SU-DHL-6 (cell line): ENCODE measurements around the gene HJURP.

Experiments used
- H2AFZ ChIP-seq: fragments of 200-600 bp; sonication (generic); 2 replicates; pipeline ENCODE4 v1.6.1; 2014; ENCODE audit warnings: low read depth, mild to moderate bottlenecking, moderate library complexity, mixed read lengths, antibody characterized with exemption, low read length; ENCODE audit not compliant: severe bottlenecking
- H3F3A ChIP-seq: fragments of 200-600 bp; shearing (Covaris generic); 2 replicates; pipeline ENCODE4 v1.6.0; 2016; ENCODE audit warnings: antibody characterized with exemption, mild to moderate bottlenecking; ENCODE audit not compliant: insufficient read depth
- H3K27ac ChIP-seq: fragments of 200-600 bp; sonication (generic); 2 replicates; pipeline ENCODE4 v1.5.1; 2016; ENCODE audit warnings: low read depth, mild to moderate bottlenecking, low read length, moderate library complexity, mixed read lengths
- H3K27me3 ChIP-seq: fragments of 200-600 bp; sonication (generic), shearing (Covaris generic); 2 replicates; pipeline ENCODE4 v1.6.0; 2014; ENCODE audit warnings: mild to moderate bottlenecking, low read length
- H3K36me3 ChIP-seq: fragments of 200-600 bp; sonication (generic); 2 replicates; pipeline ENCODE4 v1.6.1; 2014; ENCODE audit warnings: mild to moderate bottlenecking, low read length, mixed read lengths
- H3K4me2 ChIP-seq: fragments of 300-600, 200-600 bp; shearing (Covaris generic), sonication (generic); 2 replicates; pipeline ENCODE4 v1.6.0; 2014; ENCODE audit warnings: low read length, low read depth, mild to moderate bottlenecking; ENCODE audit not compliant: poor library complexity, severe bottlenecking
- H3K4me3 ChIP-seq: fragments of 200-600 bp; sonication (generic); 2 replicates; pipeline ENCODE4 v1.5.1; 2014; ENCODE audit warnings: antibody characterized with exemption, low read length, mild to moderate bottlenecking, mixed read lengths; ENCODE audit not compliant: insufficient read depth, poor library complexity, severe bottlenecking
- H3K79me2 ChIP-seq: fragments of 200-600 bp; sonication (generic); 2 replicates; pipeline ENCODE4 v1.6.1; 2014; ENCODE audit warnings: mild to moderate bottlenecking, low read length, moderate library complexity; ENCODE audit not compliant: insufficient read depth
- H3K9ac ChIP-seq: fragments of 200-600 bp; sonication (generic); 2 replicates; pipeline ENCODE4 v1.7.0; 2014; ENCODE audit warnings: mild to moderate bottlenecking, low read length
- H3K9me2 ChIP-seq: fragments of 200-600 bp; sonication (generic); replicated peaks from 2 replicates; pipeline ENCODE4 v1.6.1; 2014; ENCODE audit warnings: low read length; ENCODE audit not compliant: insufficient read depth
- H3K9me3 ChIP-seq: fragments of 200-600 bp; sonication (generic); 2 replicates; pipeline ENCODE4 v1.6.1; 2014; ENCODE audit warnings: low read length, mixed read lengths; ENCODE audit not compliant: insufficient read depth
- H4K20me1 ChIP-seq: fragments of 200-600 bp; sonication (generic); 2 replicates; pipeline ENCODE4 v1.6.1; 2014; ENCODE audit warnings: low read depth, mild to moderate bottlenecking, antibody characterized with exemption, low read length, moderate library complexity, mixed read lengths
- EZH2phosphoT487 ChIP-seq: fragments of 200-600 bp; sonication (generic), shearing (Covaris generic); conservative IDR thresholded peaks from 2 replicates; pipeline ENCODE4 v1.6.1; 2018; ENCODE audit warnings: mild to moderate bottlenecking, antibody characterized with exemption, low read length, moderate library complexity, mixed read lengths
- TF ChIP-seq, protein P1 (sequence below): fragments of 200-600 bp; sonication (generic); IDR thresholded peaks from one replicate; pipeline ENCODE4 v1.5.1; 2017; ENCODE audit warnings: antibody characterized with exemption, mild to moderate bottlenecking, low read length, moderate library complexity; ENCODE audit not compliant: insufficient read depth, poor library complexity, severe bottlenecking

The HJURP gene

DNA sequence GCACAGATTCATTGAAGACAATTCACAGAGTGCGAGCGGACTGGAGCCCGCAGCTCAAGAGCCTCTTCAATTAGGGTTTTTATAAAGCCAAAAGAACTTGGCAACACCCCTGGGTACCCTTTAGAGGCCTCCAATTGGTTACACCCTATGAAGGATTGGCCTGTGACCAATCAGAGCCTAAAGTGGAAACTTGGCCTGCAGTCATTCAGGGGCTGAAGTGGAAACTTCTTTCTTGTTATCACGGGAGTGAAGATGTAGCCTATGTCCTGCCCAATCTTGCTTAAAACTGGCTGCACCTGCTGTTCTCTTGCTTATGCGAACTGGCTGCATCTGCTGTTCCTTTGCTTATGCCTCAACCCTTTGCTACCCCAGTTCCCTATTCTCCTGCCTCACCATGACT lies 1.8 kb upstream of the HJURP start:
- H3K79me2 ChIP-seq, result peaks cover 29% of the 10 kb centered on the region
- H3K9me2 ChIP-seq, result no peaks in the 10 kb centered on the region
- no peak overlapping the region for H3K4me2 ChIP-seq
- TF ChIP-seq EZH2phosphoT487, result no peak
- TF ChIP-seq, protein P1, sequence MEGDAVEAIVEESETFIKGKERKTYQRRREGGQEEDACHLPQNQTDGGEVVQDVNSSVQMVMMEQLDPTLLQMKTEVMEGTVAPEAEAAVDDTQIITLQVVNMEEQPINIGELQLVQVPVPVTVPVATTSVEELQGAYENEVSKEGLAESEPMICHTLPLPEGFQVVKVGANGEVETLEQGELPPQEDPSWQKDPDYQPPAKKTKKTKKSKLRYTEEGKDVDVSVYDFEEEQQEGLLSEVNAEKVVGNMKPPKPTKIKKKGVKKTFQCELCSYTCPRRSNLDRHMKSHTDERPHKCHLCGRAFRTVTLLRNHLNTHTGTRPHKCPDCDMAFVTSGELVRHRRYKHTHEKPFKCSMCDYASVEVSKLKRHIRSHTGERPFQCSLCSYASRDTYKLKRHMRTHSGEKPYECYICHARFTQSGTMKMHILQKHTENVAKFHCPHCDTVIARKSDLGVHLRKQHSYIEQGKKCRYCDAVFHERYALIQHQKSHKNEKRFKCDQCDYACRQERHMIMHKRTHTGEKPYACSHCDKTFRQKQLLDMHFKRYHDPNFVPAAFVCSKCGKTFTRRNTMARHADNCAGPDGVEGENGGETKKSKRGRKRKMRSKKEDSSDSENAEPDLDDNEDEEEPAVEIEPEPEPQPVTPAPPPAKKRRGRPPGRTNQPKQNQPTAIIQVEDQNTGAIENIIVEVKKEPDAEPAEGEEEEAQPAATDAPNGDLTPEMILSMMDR, result no peak
- H4K20me1 ChIP-seq, result peaks cover 8% of the 10 kb centered on the region; the same call in 1 of the 2 replicates
- H3K9me3 ChIP-seq, result no peaks in the 10 kb centered on the region
- H3K27me3 ChIP-seq, result no peaks in the 10 kb centered on the region
- no peak overlapping the region for H3K27ac ChIP-seq
- no peaks in the 10 kb centered on the region for H3F3A ChIP-seq
- H2AFZ ChIP-seq, result no peak overlapping the region
- no peak overlapping the region for H3K9ac ChIP-seq
- no peak overlapping the region for H3K4me3 ChIP-seq
- peaks cover 17% of the 10 kb centered on the region for H3K36me3 ChIP-seq

DNA sequence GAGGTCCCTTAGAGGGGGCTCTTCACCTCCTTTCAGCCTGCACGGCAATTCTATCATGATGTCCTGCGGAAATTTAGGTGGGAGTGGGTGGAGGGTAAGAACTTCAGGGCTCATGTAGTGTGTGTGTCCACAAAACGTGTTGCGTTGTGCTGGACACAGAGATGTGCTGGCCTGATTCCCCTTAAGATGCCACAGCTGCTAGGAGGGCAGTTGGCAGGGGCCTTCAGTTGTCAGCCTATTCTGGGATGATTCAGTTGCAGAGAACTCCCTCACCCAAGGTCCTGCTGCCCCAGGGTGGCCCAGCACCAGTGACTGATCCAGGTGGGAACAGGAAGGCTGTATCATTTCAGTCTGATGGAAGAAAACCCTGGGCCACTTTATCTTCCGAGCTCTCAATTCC lies 1.0 kb upstream of the HJURP start:
- H3K9me2 ChIP-seq, result no peaks in the 10 kb centered on the region
- no peaks in the 10 kb centered on the region for H3F3A ChIP-seq
- peak overlapping the region; percentile 99; the same call in 1 of the 2 replicates for H3K9ac ChIP-seq
- peak overlapping the region; percentile 84 for H3K4me2 ChIP-seq
- peaks cover 11% of the 10 kb centered on the region; the same call in 1 of the 2 replicates for H4K20me1 ChIP-seq
- H3K4me3 ChIP-seq, result peak overlapping the region; percentile 100
- no peak overlapping the region for H2AFZ ChIP-seq
- peaks cover 38% of the 10 kb centered on the region for H3K79me2 ChIP-seq
- no peaks in the 10 kb centered on the region for H3K27me3 ChIP-seq
- H3K27ac ChIP-seq, result no peak overlapping the region
- H3K9me3 ChIP-seq, result no peaks in the 10 kb centered on the region
- TF ChIP-seq EZH2phosphoT487, result no peak
- TF ChIP-seq, protein P1, result no peak
- H3K36me3 ChIP-seq, result peaks cover 25% of the 10 kb centered on the region

DNA sequence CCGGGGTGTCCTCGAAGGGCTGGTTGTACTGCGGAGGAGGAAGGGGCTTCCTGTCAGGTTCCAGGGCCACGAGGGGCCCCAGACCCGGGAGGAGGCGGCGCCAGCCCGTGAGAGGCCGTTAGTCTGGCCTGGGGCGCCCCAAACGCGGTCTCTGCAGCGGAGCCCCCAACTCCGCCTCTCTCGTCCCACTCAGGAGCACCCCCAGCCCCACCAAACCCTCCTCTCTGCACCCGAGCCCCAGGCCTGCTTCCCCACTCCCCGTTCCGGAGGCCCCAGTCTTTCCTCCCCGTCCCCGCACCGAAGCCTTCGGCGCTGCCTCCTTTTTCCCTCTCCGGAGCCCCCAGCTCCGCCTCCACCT lies 473 bp downstream of the HJURP start:
- peak overlapping the region; percentile 90 for H3K4me2 ChIP-seq
- H2AFZ ChIP-seq, result peak overlapping the region; percentile 83
- peak overlapping the region; percentile 99 for H3K9ac ChIP-seq
- peaks cover 17% of the 10 kb centered on the region; the same call in 1 of the 2 replicates for H4K20me1 ChIP-seq
- peak overlapping the region; percentile 83 for H3K27ac ChIP-seq
- H3K79me2 ChIP-seq, result peaks cover 53% of the 10 kb centered on the region
- no peaks in the 10 kb centered on the region for H3K27me3 ChIP-seq
- no peak for TF ChIP-seq EZH2phosphoT487
- TF ChIP-seq, protein P1, result no peak
- H3K9me2 ChIP-seq, result no peaks in the 10 kb centered on the region
- no peaks in the 10 kb centered on the region for H3K9me3 ChIP-seq
- peak overlapping the region; percentile 100 for H3K4me3 ChIP-seq
- H3F3A ChIP-seq, result no peaks in the 10 kb centered on the region
- peaks cover 33% of the 10 kb centered on the region for H3K36me3 ChIP-seq
